Epithelial cell of esophagus (primary cell): Measurements from ENCODE around the gene OSBPL8.
"Not testable (repeated sequence)": the region's sequence is repeated elsewhere in the genome, so short reads cannot be mapped to it uniquely, and the experiment has no call there.

ENCODE experiments used
- DNase-seq: peaks from one replicate; pipeline ENCODE4 v3.0.0; 2010; ENCODE audit warnings: low read depth
- H3K4me3 ChIP-seq: 2 replicates; pipeline ENCODE4 v1.5.1; 2011; ENCODE audit warnings: mild to moderate bottlenecking, low read length, control low read depth
- TF ChIP-seq, protein P1 (sequence below): IDR thresholded peaks from 2 replicates; pipeline ENCODE4 v1.5.1; 2011; ENCODE audit warnings: low read depth, mild to moderate bottlenecking, low read length, control low read depth, inconsistent platforms; ENCODE audit not compliant: insufficient read depth; ENCODE audit errors: missing control alignments

Gene OSBPL8

GRCh38 chr12:76503957-76504356, 55.6 kb downstream of the OSBPL8 start:
- H3K4me3 ChIP-seq = no peak overlapping the region
- no peak for DNase-seq
- TF ChIP-seq, protein P1, sequence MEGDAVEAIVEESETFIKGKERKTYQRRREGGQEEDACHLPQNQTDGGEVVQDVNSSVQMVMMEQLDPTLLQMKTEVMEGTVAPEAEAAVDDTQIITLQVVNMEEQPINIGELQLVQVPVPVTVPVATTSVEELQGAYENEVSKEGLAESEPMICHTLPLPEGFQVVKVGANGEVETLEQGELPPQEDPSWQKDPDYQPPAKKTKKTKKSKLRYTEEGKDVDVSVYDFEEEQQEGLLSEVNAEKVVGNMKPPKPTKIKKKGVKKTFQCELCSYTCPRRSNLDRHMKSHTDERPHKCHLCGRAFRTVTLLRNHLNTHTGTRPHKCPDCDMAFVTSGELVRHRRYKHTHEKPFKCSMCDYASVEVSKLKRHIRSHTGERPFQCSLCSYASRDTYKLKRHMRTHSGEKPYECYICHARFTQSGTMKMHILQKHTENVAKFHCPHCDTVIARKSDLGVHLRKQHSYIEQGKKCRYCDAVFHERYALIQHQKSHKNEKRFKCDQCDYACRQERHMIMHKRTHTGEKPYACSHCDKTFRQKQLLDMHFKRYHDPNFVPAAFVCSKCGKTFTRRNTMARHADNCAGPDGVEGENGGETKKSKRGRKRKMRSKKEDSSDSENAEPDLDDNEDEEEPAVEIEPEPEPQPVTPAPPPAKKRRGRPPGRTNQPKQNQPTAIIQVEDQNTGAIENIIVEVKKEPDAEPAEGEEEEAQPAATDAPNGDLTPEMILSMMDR = no peak

GRCh38 chr12:76501390-76501789, 58.2 kb downstream of the OSBPL8 start:
- TF ChIP-seq, protein P1 = no peak
- DNase-seq = no peak
- no peak overlapping the region for H3K4me3 ChIP-seq

- H3K4me3 ChIP-seq, DNase-seq: not testable (repeated sequence)
Measured at GRCh38 chr12:76499136-76499535, 60.4 kb downstream of the OSBPL8 start.

DNA sequence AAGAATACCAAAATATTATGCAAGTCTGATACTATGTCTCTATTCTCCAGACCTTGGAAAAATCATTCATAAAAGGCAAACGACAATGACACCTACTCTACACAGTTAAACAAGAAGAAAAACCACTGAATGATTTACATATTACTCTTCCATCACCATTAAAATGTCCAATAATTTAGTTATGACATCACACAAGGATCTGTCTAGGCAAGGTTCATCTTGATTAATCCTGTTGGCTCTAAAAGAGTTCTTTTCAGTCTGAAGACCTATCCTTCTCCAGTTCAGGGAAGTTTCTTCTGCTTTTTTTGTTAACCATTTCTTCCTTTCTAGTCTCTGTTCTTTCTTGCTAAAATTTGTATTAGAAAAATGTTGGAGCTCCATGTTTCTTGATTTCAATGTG, 64.0 kb downstream of the OSBPL8 start:
- peak; percentile 44 for DNase-seq
- H3K4me3 ChIP-seq = no peak overlapping the region
- TF ChIP-seq, protein P1 = no peak

- H3K4me3 ChIP-seq = no peak overlapping the region
- no peak for DNase-seq
- TF ChIP-seq, protein P1 = no peak
Measured at GRCh38 chr12:76491292-76491691, 68.3 kb downstream of the OSBPL8 start.

GRCh38 chr12:76490763-76491162, 68.8 kb downstream of the OSBPL8 start:
- TF ChIP-seq, protein P1 = no peak
- no peak overlapping the region for H3K4me3 ChIP-seq
- no peak for DNase-seq

DNA sequence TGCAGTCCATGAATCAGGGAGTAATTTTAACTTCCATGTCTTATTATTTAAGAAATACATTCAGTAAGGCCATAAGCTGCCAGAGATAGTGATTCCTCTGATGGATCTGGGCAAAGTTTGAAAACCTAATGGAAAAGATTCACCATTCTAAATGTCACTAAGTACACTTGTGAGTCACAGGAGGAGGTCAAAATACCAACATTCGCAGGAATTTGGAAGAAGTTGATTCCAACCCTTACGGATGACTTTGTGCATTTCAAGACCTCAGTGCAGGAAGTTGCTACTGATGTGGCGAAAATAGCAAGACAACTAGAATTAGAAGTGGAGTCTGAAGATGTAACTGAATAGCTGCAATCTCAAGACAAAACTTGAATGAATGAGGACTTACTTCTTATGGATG, 69.8 kb downstream of the OSBPL8 start:
- H3K4me3 ChIP-seq = no peak overlapping the region
- TF ChIP-seq, protein P1 = no peak
- no peak for DNase-seq

DNA sequence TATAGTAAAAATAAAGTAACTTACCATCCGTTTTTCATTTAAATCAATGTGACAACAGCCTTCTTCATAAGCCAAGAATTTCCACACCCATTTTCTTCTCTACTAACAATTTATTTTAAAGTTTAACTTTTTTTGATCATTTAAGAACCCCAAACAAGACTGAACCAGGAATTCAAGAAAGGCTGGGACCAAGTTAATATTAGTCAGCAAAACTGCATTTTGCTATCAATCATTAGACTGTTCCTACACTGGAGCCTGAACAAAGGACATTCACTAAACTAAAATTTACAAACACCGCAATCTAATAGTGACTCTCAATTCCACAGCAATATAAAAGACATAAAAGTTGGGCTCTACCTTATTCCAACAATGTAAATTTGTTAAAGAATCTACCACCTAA, 73.6 kb downstream of the OSBPL8 start:
- H3K4me3 ChIP-seq = no peak overlapping the region
- DNase-seq = no peak
- TF ChIP-seq, protein P1 = no peak
